SK-MEL-5 (cell line): ENCODE data around the gene SAMSN1. TPM values are rescaled to one million over a fixed set of nuclear protein-coding genes. Genes with fewer than 3 reads are reported as not detected.

ENCODE experiments used
- DNase-seq: peaks from one replicate; pipeline ENCODE4 v3.0.0-alpha.2; 2016; ENCODE audit warnings: low read depth, low spot score
- in situ Hi-C: cut with HindIII; loops from 2 replicates; pipeline ENCODE4 v1.10.0; 2016; ENCODE audit warnings: low sequenced_read_pairs, high pct_unique_total_duplicates, low pct_unique_long_range_greater_than_20kb
- total RNA-seq: library from RNA; depleted of rRNA; stranded (reverse); fragments of >200 nt; shearing (Covaris generic); gene quantifications from 2 replicates; pipeline ENCODE4 v1.2.3, GENCODE V29; 2014

The SAMSN1 gene
- total RNA-seq, 1 experiment from 2014 or later, result not detected

- in situ Hi-C loops, result no loop called here
- DNase-seq, result no peak
Observed at GRCh38 chr21:14541841-14542490, 4.1 kb downstream of the SAMSN1 start.

GRCh38 chr21:14538483-14538882 is 7.6 kb downstream of the SAMSN1 start:
- DNase-seq, result no peak
- in situ Hi-C loops, result no loop called here

GRCh38 chr21:14536929-14537328 is 9.2 kb downstream of the SAMSN1 start:
- DNase-seq, result no peak
- in situ Hi-C loops, result no loop called here

- no peak for DNase-seq
- in situ Hi-C loops, result no loop called here
Observed at GRCh38 chr21:14535702-14536101, 10.4 kb downstream of the SAMSN1 start.

GRCh38 chr21:14533499-14534428 is 12.4 kb downstream of the SAMSN1 start:
- no peak for DNase-seq
- in situ Hi-C loops, result no loop called here

GRCh38 chr21:14531757-14532316 is 14.3 kb downstream of the SAMSN1 start:
- in situ Hi-C loops, result no loop called here
- no peak for DNase-seq

GRCh38 chr21:14530592-14530991 is 15.5 kb downstream of the SAMSN1 start:
- in situ Hi-C loops, result no loop called here
- DNase-seq, result no peak

GRCh38 chr21:14528815-14529214 is 17.3 kb downstream of the SAMSN1 start:
- DNase-seq, result no peak
- in situ Hi-C loops, result no loop called here

GRCh38 chr21:14527696-14528652 is 18.1 kb downstream of the SAMSN1 start:
- in situ Hi-C loops, result no loop called here
- no peak for DNase-seq

- no peak for DNase-seq
- in situ Hi-C loops, result no loop called here
Observed at GRCh38 chr21:14526836-14527695, 19.0 kb downstream of the SAMSN1 start.

GRCh38 chr21:14526199-14526598 is 19.9 kb downstream of the SAMSN1 start:
- in situ Hi-C loops, result no loop called here
- no peak for DNase-seq

- in situ Hi-C loops, result no loop called here
- no peak for DNase-seq
Observed at GRCh38 chr21:14523234-14523633, 22.9 kb downstream of the SAMSN1 start.

- in situ Hi-C loops, result no loop called here
- no peak for DNase-seq
Observed at GRCh38 chr21:14522736-14523135, 23.4 kb downstream of the SAMSN1 start.

- in situ Hi-C loops, result no loop called here
- DNase-seq, result no peak
Observed at GRCh38 chr21:14520535-14520934, 25.6 kb downstream of the SAMSN1 start.

GRCh38 chr21:14519000-14519399 is 27.1 kb downstream of the SAMSN1 start:
- in situ Hi-C loops, result no loop called here

GRCh38 chr21:14513804-14514203 is 32.3 kb downstream of the SAMSN1 start:
- no peak for DNase-seq
- in situ Hi-C loops, result no loop called here

More at GRCh38 chr21:14519000-14519399, 27.1 kb downstream of the SAMSN1 start:
- DNase-seq, result no peak
